MM.1S (cell line): ENCODE measurements around the gene EVPL.
"Not testable (repeated sequence)": the region's sequence is repeated elsewhere in the genome, so short reads cannot be mapped to it uniquely, and the experiment has no call there.

Experiments used
- DNase-seq: peaks from one replicate; pipeline ENCODE4 v3.0.0-alpha.2; 2015
- H2AFZ ChIP-seq: fragments of 300-600 bp; sonication (generic); 2 replicates; pipeline ENCODE4 v1.6.0; 2016; ENCODE audit warnings: antibody characterized with exemption, low read length
- H3F3A ChIP-seq: fragments of 300-600 bp; sonication (generic); 2 replicates; pipeline ENCODE4 v1.6.1; 2016; ENCODE audit warnings: mild to moderate bottlenecking, antibody characterized with exemption, low read length, moderate library complexity, mixed read lengths; ENCODE audit not compliant: insufficient read depth
- H3K27ac ChIP-seq: fragments of 300-600 bp; sonication (generic); 2 replicates; pipeline ENCODE4 v1.5.1; 2016; ENCODE audit warnings: mild to moderate bottlenecking, low read length
- H3K27me3 ChIP-seq: fragments of 300-600 bp; sonication (generic); replicated peaks from 2 replicates; pipeline ENCODE4 v1.6.0; 2016; ENCODE audit warnings: low read length; ENCODE audit not compliant: insufficient read depth
- H3K36me3 ChIP-seq: fragments of 300-600 bp; sonication (generic); replicated peaks from 2 replicates; pipeline ENCODE4 v1.6.1; 2016; ENCODE audit warnings: mild to moderate bottlenecking, low read length, mixed read lengths; ENCODE audit not compliant: insufficient read depth
- H3K4me1 ChIP-seq: fragments of 300-600 bp; sonication (generic); 2 replicates; pipeline ENCODE4 v1.6.1; 2016; ENCODE audit warnings: low read length, mixed read lengths
- H3K4me2 ChIP-seq: fragments of 300-600 bp; sonication (generic); 2 replicates; pipeline ENCODE4 v1.6.0; 2016; ENCODE audit warnings: low read depth, low read length
- H3K4me3 ChIP-seq: fragments of 300-600 bp; sonication (generic); 2 replicates; pipeline ENCODE4 v1.5.1; 2016; ENCODE audit warnings: low read length, mixed read lengths
- H3K79me2 ChIP-seq: fragments of 300-600 bp; sonication (generic); 2 replicates; pipeline ENCODE4 v1.6.1; 2016; ENCODE audit warnings: mixed run types, low read length, mixed read lengths
- H3K9ac ChIP-seq: fragments of 300-600 bp; sonication (generic); 2 replicates; pipeline ENCODE4 v1.6.1; 2016; ENCODE audit warnings: low read length, mixed read lengths
- H3K9me2 ChIP-seq: fragments of 300-600 bp; sonication (generic); replicated peaks from 2 replicates; pipeline ENCODE4 v1.6.1; 2016; ENCODE audit warnings: mild to moderate bottlenecking, low read length, mixed read lengths; ENCODE audit not compliant: insufficient read depth
- H3K9me3 ChIP-seq: fragments of 300-600 bp; sonication (generic); replicated peaks from 2 replicates; pipeline ENCODE4 v1.6.1; 2016; ENCODE audit warnings: mild to moderate bottlenecking, low read length, mixed read lengths; ENCODE audit not compliant: insufficient read depth
- H4K20me1 ChIP-seq: fragments of 300-600 bp; sonication (generic); 2 replicates; pipeline ENCODE4 v1.6.1; 2016; ENCODE audit warnings: mild to moderate bottlenecking, low read length, moderate library complexity, mixed read lengths; ENCODE audit not compliant: insufficient read depth
- EZH2 ChIP-seq: fragments of 300-600 bp; sonication (generic); optimal IDR thresholded peaks from 2 replicates; pipeline ENCODE3; 2017; ENCODE audit warnings: low read depth, mild to moderate bottlenecking, antibody characterized with exemption, low read length, mixed read lengths
- EZH2phosphoT487 ChIP-seq: fragments of 300-600 bp; sonication (generic); IDR thresholded peaks from 2 replicates; pipeline ENCODE4 v1.6.1; 2018; ENCODE audit warnings: antibody characterized with exemption, low read length
- TF ChIP-seq, protein P1 (sequence below): fragments of 300-600 bp; sonication (generic); IDR thresholded peaks from 2 replicates; pipeline ENCODE4 v1.5.1; 2016; ENCODE audit warnings: antibody characterized with exemption, low read length, mixed read lengths

EVPL gene

DNA sequence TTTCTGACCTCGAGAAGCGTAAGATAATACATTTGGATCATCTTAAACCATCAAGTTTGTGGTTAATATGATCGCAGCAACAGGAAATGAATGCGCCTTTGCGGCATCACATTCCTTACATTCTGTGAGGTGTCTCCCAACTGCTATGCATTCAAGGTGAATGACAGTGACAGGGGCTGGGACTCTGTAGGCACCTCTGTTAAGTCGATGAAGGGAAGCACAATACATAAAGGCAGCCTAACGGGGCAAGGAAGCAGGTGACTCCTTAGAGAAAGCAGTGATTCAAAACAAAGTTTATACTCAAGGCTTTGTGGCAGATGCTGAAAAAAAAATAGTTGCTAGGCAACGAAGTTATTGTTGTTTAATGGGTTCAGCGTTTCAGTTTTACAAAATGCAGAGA, 21.6 kb upstream of the EVPL start:
- no peak overlapping the region for H2AFZ ChIP-seq
- no peak overlapping the region for H3K4me3 ChIP-seq
- DNase-seq, result no peak
- no peaks in the 10 kb centered on the region for H3K27me3 ChIP-seq
- TF ChIP-seq, protein P1, sequence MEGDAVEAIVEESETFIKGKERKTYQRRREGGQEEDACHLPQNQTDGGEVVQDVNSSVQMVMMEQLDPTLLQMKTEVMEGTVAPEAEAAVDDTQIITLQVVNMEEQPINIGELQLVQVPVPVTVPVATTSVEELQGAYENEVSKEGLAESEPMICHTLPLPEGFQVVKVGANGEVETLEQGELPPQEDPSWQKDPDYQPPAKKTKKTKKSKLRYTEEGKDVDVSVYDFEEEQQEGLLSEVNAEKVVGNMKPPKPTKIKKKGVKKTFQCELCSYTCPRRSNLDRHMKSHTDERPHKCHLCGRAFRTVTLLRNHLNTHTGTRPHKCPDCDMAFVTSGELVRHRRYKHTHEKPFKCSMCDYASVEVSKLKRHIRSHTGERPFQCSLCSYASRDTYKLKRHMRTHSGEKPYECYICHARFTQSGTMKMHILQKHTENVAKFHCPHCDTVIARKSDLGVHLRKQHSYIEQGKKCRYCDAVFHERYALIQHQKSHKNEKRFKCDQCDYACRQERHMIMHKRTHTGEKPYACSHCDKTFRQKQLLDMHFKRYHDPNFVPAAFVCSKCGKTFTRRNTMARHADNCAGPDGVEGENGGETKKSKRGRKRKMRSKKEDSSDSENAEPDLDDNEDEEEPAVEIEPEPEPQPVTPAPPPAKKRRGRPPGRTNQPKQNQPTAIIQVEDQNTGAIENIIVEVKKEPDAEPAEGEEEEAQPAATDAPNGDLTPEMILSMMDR, result no peak
- no peak for TF ChIP-seq EZH2phosphoT487
- no peak for TF ChIP-seq EZH2
- no peaks in the 10 kb centered on the region for H3K9me3 ChIP-seq
- peaks cover 14% of the 10 kb centered on the region for H3K36me3 ChIP-seq
- H3K4me2 ChIP-seq, result peak overlapping the region; percentile 32
- no peaks in the 10 kb centered on the region for H3K9me2 ChIP-seq
- no peaks in the 10 kb centered on the region for H4K20me1 ChIP-seq
- peak overlapping the region; percentile 28; the same call in 1 of the 2 replicates for H3K27ac ChIP-seq
- peaks cover 40% of the 10 kb centered on the region for H3K79me2 ChIP-seq
- H3K4me1 ChIP-seq, result peaks cover 17% of the 10 kb centered on the region
- H3F3A ChIP-seq, result peaks cover 9% of the 10 kb centered on the region; the same call in 1 of the 2 replicates
- H3K9ac ChIP-seq, result no peak overlapping the region

DNA sequence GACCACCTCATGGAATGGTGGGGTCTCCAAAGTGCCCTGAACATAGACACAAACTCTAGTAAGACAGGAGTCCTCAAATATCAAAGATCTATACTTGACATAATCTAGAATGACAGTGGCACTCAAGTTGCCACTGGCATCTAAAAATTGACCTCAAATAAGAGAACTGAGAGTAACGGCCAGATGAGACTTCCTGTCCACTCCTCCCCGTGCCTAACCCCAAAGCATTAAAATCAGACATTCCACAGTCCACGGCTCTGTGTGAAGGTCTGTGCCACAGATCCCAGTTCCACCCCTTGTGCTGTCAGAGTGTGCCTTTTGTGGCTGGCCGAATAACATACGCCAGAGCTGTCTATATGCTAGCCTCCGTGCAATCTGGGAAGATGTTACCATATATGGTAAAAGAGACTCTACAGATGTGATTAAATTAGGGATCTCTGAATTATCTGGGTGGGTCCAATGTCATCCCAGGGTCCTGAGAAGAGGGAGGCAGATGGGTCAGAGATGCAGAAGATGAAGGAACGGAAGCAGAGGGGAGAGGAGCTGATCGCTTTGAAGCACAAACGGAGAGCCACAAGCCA, 21.0 kb upstream of the EVPL start:
- Histone ChIP-seq H2AFZ (no peak overlapping the region), H3K4me3 (no peak overlapping the region), H3F3A (peaks cover 9% of the 10 kb centered on the region; the same call in 1 of the 2 replicates), H4K20me1 (no peaks in the 10 kb centered on the region), H3K27ac (peak overlapping the region; percentile 28; the same call in 1 of the 2 replicates), H3K4me1 (peaks cover 17% of the 10 kb centered on the region), H3K36me3 (peaks cover 10% of the 10 kb centered on the region), H3K9me3 (no peaks in the 10 kb centered on the region), H3K9me2 (no peaks in the 10 kb centered on the region), H3K79me2 (peaks cover 34% of the 10 kb centered on the region), H3K9ac (no peak overlapping the region), H3K27me3 (no peaks in the 10 kb centered on the region), H3K4me2 (peak overlapping the region; percentile 32)
- no peak for TF ChIP-seq EZH2
- TF ChIP-seq, protein P1, result no peak
- TF ChIP-seq EZH2phosphoT487, result no peak
- peak; percentile 39 for DNase-seq

DNA sequence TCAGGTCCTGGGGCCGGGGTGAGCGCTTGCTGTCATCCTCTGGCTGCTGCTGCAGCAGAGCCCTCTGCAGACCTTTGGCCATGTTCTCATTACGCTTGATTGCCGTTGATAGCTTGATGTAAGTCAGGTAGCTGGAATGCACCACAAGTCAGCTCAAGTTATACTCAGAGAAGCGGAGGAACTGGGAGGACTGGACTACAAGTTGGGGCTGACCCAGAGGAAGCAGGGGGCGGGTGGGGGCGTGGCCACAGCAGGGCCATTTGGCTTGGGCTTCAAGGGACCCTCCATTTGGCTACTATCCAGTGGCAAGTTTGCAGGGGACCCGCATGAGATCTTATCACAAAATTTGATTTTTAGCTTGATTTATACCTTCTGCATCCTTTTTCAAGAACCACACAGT, 19.0 kb upstream of the EVPL start:
- Histone ChIP-seq H3K9me2 (no peaks in the 10 kb centered on the region), H3F3A (peaks cover 9% of the 10 kb centered on the region; the same call in 1 of the 2 replicates), H3K4me1 (peaks cover 17% of the 10 kb centered on the region), H3K79me2 (peaks cover 24% of the 10 kb centered on the region), H3K4me2 (no peak overlapping the region), H3K9ac (no peak overlapping the region), H2AFZ (no peak overlapping the region), H3K9me3 (no peaks in the 10 kb centered on the region), H3K27ac (no peak overlapping the region), H3K4me3 (no peak overlapping the region), H4K20me1 (no peaks in the 10 kb centered on the region), H3K27me3 (no peaks in the 10 kb centered on the region), H3K36me3 (peaks cover 10% of the 10 kb centered on the region)
- TF ChIP-seq, protein P1, result no peak
- TF ChIP-seq EZH2 (no peak), EZH2phosphoT487 (no peak)
- DNase-seq, result no peak

DNA sequence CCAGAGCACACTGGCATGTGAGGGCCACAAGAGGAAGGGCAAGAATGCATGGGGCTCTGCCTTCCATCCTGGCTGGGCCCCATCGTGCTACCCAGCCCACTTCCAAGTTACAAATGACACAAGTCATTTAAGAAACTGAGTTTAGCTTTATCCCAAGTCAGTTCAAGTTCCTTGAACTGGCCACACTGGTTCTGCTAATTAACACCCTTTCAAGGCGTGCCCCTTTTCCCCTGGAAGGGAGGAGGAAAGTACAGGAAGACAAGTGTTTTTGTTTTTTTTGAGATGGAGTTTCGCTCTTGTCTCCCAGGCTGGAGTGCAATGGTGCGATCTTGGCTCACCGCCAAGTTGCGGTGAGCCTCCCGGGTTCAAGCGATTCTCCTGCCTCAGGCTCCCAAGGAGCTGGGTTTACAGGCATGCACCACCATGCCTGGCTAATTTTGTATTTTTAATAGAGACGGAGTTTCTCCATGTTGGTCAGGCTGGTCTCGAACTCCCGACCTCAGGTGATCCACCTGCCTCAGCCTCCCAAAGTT, 17.4 kb upstream of the EVPL start:
- H3K79me2 ChIP-seq, result peaks cover 19% of the 10 kb centered on the region
- not testable (repeated sequence) for H4K20me1 ChIP-seq, H3K36me3 ChIP-seq, H3K27ac ChIP-seq, DNase-seq, H2AFZ ChIP-seq, H3K9me3 ChIP-seq, H3K9me2 ChIP-seq, H3K4me3 ChIP-seq, H3K9ac ChIP-seq, H3K4me2 ChIP-seq, H3K27me3 ChIP-seq, H3F3A ChIP-seq
- peaks cover 17% of the 10 kb centered on the region for H3K4me1 ChIP-seq

GRCh38 chr17:76042868-76043267, 15.8 kb upstream of the EVPL start:
- not testable (repeated sequence) for H3K27me3 ChIP-seq, H3K9me3 ChIP-seq, DNase-seq, H2AFZ ChIP-seq, H3K4me1 ChIP-seq, H3K9me2 ChIP-seq, H4K20me1 ChIP-seq, H3F3A ChIP-seq, H3K4me3 ChIP-seq, H3K27ac ChIP-seq, H3K79me2 ChIP-seq, H3K9ac ChIP-seq, H3K4me2 ChIP-seq
- peaks cover 14% of the 10 kb centered on the region for H3K36me3 ChIP-seq
